Loucy (cell line): ENCODE measurements around the gene AFF3.

Source experiments
- H2AFZ ChIP-seq: fragments of 200-600 bp; sonication (generic); 2 replicates; pipeline ENCODE4 v1.6.0; 2016; ENCODE audit warnings: antibody characterized with exemption, mild to moderate bottlenecking, low read length, moderate library complexity
- H3F3A ChIP-seq: fragments of 200-600 bp; 2 replicates; pipeline ENCODE4 v1.6.0; 2016; ENCODE audit warnings: antibody characterized with exemption, low read depth, mild to moderate bottlenecking
- H3K27me3 ChIP-seq: fragments of 200-600 bp; sonication (generic); 2 replicates; pipeline ENCODE4 v1.6.1; 2014; ENCODE audit warnings: low read length, mild to moderate bottlenecking; ENCODE audit not compliant: insufficient read depth, poor library complexity, severe bottlenecking
- H3K36me3 ChIP-seq: fragments of 200-600 bp; sonication (generic); 2 replicates; pipeline ENCODE4 v1.6.1; 2016; ENCODE audit warnings: low read length; ENCODE audit not compliant: insufficient read depth
- H3K4me1 ChIP-seq: fragments of 200-600 bp; sonication (generic); 2 replicates; pipeline ENCODE4 v1.5.1; 2014; ENCODE audit warnings: low read length, mild to moderate bottlenecking; ENCODE audit not compliant: insufficient read depth, poor library complexity, severe bottlenecking
- H3K4me2 ChIP-seq: fragments of 200-600 bp; sonication (generic); 2 replicates; pipeline ENCODE4 v1.6.0; 2014; ENCODE audit warnings: antibody characterized with exemption, low read length, low read depth, mild to moderate bottlenecking; ENCODE audit not compliant: poor library complexity, severe bottlenecking
- H3K4me3 ChIP-seq: fragments of 200-600 bp; sonication (generic); 2 replicates; pipeline ENCODE4 v1.5.1; 2014; ENCODE audit warnings: low read length, mild to moderate bottlenecking, mixed read lengths; ENCODE audit not compliant: poor library complexity, severe bottlenecking
- H3K79me2 ChIP-seq: fragments of 200-600 bp; sonication (generic); 2 replicates; pipeline ENCODE4 v1.6.1; 2014; ENCODE audit warnings: low read length; ENCODE audit not compliant: insufficient read depth
- H3K9ac ChIP-seq: fragments of 200-600 bp; sonication (generic); 2 replicates; pipeline ENCODE4 v1.6.0; 2014; ENCODE audit warnings: mild to moderate bottlenecking, low read depth, low read length, moderate library complexity; ENCODE audit not compliant: poor library complexity, severe bottlenecking
- H3K9me2 ChIP-seq: fragments of 200-600 bp; sonication (generic); replicated peaks from 2 replicates; pipeline ENCODE4 v1.6.1; 2016; ENCODE audit warnings: low read depth, low read length, mixed read lengths
- H3K9me3 ChIP-seq: fragments of 200-600 bp; sonication (generic); 2 replicates; pipeline ENCODE4 v1.6.1; 2014; ENCODE audit warnings: mild to moderate bottlenecking, antibody characterized with exemption, low read length, low read depth; ENCODE audit not compliant: insufficient read depth
- H4K20me1 ChIP-seq: fragments of 200-600 bp; sonication (generic); 2 replicates; pipeline ENCODE4 v1.6.0; 2014; ENCODE audit warnings: antibody characterized with exemption, low read length, mild to moderate bottlenecking; ENCODE audit not compliant: insufficient read depth, poor library complexity, severe bottlenecking
- CTCF ChIP-seq: fragments of 200-600 bp; sonication (generic); conservative IDR thresholded peaks from 2 replicates; pipeline ENCODE4 v1.5.1; 2014; ENCODE audit warnings: mild to moderate bottlenecking, antibody characterized with exemption, low read length
- EZH2phosphoT487 ChIP-seq: fragments of 200-600 bp; IDR thresholded peaks from 2 replicates; pipeline ENCODE4 v1.6.1; 2018; ENCODE audit warnings: antibody characterized with exemption, mild to moderate bottlenecking, moderate library complexity, borderline replicate concordance

Gene AFF3

GRCh38 chr2:100002059-100002458 lies 140.3 kb downstream of the AFF3 start:
- H3K4me3 ChIP-seq, result no peak overlapping the region
- H3K4me2 ChIP-seq, result no peak overlapping the region
- H2AFZ ChIP-seq, result no peak overlapping the region
- TF ChIP-seq CTCF, result no peak
- H3K4me1 ChIP-seq, result no peaks in the 10 kb centered on the region
- H3K9me2 ChIP-seq, result no peaks in the 10 kb centered on the region
- H3K79me2 ChIP-seq, result no peaks in the 10 kb centered on the region
- no peaks in the 10 kb centered on the region for H3F3A ChIP-seq
- H4K20me1 ChIP-seq, result no peaks in the 10 kb centered on the region
- H3K9me3 ChIP-seq, result no peaks in the 10 kb centered on the region
- H3K36me3 ChIP-seq, result peaks cover 10% of the 10 kb centered on the region; the same call in 1 of the 2 replicates
- H3K9ac ChIP-seq, result no peak overlapping the region
- H3K27me3 ChIP-seq, result no peaks in the 10 kb centered on the region

DNA sequence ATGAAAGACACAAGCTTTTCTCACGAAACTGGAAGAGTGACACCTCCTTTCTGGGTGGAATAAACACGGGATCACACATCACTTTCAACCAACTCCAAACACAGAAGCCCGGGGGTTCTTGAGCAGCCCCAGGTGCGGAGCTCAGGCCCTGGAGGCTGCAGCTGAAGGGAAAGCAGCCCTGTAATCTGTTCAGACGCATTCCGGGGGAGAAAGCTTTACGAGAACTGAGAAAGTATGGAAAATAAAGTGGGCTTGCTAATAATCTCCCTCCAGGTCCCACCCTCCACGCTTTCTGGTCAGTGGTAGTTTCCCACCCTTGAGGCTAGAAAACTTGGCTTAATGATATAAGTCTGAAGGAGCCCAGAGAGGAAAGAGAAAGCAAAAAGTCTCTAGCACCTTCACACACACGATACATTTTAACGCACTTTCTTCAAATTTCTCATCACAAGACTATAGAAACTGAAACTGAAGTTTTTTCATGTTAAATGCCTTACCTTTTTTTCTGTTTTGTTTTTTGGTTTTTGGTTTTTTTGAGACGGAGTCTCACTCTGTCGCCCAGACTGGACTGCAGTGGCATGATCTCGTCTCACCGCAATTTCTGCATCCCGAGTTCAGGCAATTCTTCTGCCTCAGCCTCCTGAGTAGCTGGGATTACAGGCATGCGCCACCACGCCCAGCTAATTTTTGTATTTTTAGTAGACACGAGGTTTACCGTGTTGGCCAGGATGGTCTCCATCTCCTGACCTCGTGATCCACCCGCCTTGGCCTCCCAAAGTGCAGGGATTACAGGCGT lies 141.3 kb downstream of the AFF3 start:
- Histone ChIP-seq H3K79me2 (no peaks in the 10 kb centered on the region), H3K4me3 (no peak overlapping the region), H3K27me3 (no peaks in the 10 kb centered on the region), H3K9me3 (no peaks in the 10 kb centered on the region), H2AFZ (no peak overlapping the region), H3K9ac (no peak overlapping the region), H4K20me1 (no peaks in the 10 kb centered on the region), H3K9me2 (no peaks in the 10 kb centered on the region), H3K4me1 (no peaks in the 10 kb centered on the region), H3K4me2 (no peak overlapping the region), H3K36me3 (0 out of 2 replicates have a peak, but pooled peaks cover under 1% of the 10 kb centered on the region), H3F3A (no peaks in the 10 kb centered on the region)
- TF ChIP-seq CTCF, result no peak
- no peak for TF ChIP-seq EZH2phosphoT487

DNA sequence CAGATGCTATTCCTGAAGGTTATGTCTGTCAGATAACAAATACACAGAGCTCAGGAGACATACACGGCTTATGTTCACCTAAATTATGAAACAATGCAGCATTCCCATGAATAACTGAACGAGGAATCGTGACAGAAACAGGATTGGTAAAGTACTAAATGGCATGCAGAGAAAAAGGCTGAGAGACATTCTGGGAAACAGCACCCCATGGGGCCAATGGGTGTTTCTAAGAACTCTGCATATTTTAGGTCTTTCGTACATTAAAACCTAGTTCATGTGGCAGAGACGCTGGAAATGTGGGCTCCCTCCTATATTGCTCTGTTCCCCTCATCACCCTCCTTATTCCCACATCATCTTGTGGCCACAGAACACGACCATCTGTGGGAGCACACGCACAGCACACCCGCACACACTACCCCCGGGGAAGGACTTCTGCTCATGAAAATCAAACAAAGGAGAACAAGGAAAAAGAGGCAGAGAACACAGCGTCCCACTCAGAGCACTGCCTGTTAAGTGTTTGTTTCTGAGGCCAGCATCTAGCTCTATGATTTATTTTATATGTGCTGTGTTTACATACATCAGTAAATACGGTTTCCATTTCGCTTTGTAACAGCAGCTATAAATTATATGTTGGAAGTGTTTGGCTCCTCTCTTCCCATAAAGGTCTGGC lies 143.6 kb downstream of the AFF3 start:
- TF ChIP-seq EZH2phosphoT487, result no peak
- no peak for TF ChIP-seq CTCF
- H3K27me3 ChIP-seq, result no peaks in the 10 kb centered on the region
- H3K36me3 ChIP-seq, result no peaks in the 10 kb centered on the region
- no peak overlapping the region for H2AFZ ChIP-seq
- H4K20me1 ChIP-seq, result no peaks in the 10 kb centered on the region
- no peaks in the 10 kb centered on the region for H3K4me1 ChIP-seq
- no peaks in the 10 kb centered on the region for H3K9me3 ChIP-seq
- H3K4me3 ChIP-seq, result no peak overlapping the region
- no peak overlapping the region for H3K4me2 ChIP-seq
- H3F3A ChIP-seq, result no peaks in the 10 kb centered on the region
- H3K9ac ChIP-seq, result no peak overlapping the region
- H3K9me2 ChIP-seq, result no peaks in the 10 kb centered on the region
- no peaks in the 10 kb centered on the region for H3K79me2 ChIP-seq
